Lower leg skin (tissue), 3 donors: ENCODE measurements around the gene PEX16.

Experiments used
- POLR2A ChIP-seq, 2 donors: fragments of 450-650 bp; IDR thresholded peaks; one replicate each; pipeline ENCODE4 v1.6.1; 2016 to 2017; ENCODE audit warnings: antibody characterized with exemption in 2 of 2, mild to moderate bottlenecking in 1 of 2, moderate library complexity in 1 of 2
- TF ChIP-seq, protein P1 (sequence below), 3 donors: fragments of 450-650 bp; IDR thresholded peaks; one replicate each; pipeline ENCODE4 v1.5.1; 2016; ENCODE audit warnings: antibody characterized with exemption in 3 of 3, mild to moderate bottlenecking in 3 of 3, moderate library complexity in 2 of 3

DNA sequence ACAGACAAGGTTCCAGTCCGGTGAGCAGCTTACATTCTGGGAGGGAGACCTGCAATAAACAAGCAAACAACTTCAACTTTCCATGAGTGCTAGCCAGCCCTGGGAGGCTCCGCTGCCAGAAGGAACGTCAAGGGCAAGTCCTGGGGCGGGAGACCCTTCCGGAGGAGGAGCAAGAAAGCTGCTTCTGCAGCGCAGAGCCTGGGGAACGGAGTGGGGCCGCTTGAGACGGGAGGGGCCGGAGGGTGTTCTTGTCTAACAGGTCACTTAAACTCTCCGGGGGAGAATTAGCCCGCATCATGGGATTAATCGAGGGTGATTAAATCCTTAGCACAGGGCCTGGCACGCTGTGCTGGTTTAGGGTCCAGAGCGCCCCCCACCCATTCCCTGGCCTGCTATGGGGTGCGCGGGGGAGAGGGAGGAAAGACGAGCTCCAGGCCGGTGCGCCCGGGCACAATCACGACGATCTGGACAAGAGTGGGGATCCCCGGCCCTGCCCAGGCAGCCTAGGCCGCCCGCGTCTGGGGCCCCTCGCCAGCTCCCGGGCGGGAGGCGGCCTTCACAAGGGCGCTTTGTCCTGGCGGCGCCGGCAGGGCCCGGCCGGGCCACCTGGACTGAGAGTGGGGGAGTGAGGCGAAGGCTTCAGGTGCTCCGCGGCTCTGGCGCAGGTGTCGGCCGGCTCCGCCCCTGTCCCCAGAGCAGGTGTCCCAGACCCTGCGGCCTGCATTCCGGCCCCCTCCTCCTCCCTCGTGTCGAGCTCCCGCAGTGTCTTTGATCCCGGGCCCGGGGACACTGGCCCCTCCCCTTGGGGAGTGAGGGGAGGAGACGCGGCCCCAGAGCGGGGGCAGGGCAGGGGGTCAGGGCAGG is 4.1 kb upstream of the PEX16 start:
- TF ChIP-seq, protein P1, sequence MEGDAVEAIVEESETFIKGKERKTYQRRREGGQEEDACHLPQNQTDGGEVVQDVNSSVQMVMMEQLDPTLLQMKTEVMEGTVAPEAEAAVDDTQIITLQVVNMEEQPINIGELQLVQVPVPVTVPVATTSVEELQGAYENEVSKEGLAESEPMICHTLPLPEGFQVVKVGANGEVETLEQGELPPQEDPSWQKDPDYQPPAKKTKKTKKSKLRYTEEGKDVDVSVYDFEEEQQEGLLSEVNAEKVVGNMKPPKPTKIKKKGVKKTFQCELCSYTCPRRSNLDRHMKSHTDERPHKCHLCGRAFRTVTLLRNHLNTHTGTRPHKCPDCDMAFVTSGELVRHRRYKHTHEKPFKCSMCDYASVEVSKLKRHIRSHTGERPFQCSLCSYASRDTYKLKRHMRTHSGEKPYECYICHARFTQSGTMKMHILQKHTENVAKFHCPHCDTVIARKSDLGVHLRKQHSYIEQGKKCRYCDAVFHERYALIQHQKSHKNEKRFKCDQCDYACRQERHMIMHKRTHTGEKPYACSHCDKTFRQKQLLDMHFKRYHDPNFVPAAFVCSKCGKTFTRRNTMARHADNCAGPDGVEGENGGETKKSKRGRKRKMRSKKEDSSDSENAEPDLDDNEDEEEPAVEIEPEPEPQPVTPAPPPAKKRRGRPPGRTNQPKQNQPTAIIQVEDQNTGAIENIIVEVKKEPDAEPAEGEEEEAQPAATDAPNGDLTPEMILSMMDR (IDR thresholded peaks at IDR 0.05), result no peak
- no peak for TF ChIP-seq POLR2A (IDR thresholded peaks at IDR 0.05)
